NCI-H82 treated with DMSO at 0.1 percent for 48 hours (cell line): Measurements from ENCODE around the gene FMN2.
A peak's percentile ranks its signal among the peaks of the same experiment; 100 is the strongest.

Experiments used
- DNase-seq: peaks from one replicate; lab custom pipeline; 2025; ENCODE audit not compliant: unreplicated experiment; lab: John Stamatoyannopoulos, UW

The FMN2 gene

DNA sequence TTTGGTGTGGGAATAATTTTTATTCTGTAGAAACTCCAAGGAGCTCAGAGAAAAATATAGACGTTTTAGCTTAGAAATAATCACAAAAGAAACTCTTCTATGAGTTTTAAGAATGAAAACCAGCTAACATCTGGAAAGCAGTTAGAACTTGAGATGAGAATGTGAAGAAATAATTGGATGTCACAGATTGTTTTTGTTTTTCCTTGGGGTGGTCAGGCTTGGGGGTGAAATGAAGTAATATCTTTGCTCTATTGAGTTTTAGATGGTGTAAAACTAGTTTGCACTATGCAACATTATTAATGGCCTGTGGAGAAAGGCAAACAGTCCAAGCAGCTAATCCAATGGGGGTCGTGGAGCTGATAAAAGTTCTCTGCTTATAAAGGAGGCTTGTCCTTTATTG, 101.2 kb downstream of the FMN2 start:
- no peak for DNase-seq

DNA sequence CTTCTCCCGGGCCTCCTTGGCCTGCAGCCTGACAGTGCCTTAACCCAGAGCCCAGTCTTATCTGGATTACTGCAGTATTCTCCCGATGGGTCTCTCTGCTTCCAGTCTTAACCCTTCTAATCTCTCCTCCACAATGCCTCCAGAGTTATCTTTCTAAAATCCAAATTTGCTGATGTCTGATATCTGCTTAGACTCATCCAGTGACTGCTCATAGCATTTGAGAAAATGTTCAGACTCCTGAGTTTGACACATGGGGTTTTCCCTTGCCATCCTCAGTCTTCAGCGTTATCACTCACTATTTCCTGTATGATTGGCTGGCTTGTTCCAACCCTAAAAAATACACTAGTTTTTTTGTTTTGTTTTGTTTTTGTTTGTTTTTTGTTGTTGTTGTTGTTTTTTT, 102.0 kb downstream of the FMN2 start:
- no peak for DNase-seq

DNA sequence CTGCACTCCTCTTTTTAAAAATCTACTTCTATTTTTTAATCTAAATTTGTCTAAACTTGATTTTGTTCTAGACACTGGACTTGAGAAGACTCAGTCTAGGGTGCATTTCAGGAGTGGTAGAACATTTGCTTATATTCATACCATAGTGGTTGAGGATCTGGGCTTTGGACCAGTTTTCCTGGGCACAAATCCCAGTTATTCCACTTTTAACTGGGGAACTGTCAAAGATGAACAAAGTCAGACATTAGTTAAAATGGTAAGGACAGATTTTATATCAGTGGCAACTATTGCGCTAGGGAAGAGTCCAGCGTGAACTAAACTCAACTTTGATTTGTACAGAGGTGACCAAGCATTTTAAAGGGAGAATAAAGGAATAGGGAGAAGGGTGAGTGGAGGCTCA, 102.4 kb downstream of the FMN2 start:
- no peak for DNase-seq

DNA sequence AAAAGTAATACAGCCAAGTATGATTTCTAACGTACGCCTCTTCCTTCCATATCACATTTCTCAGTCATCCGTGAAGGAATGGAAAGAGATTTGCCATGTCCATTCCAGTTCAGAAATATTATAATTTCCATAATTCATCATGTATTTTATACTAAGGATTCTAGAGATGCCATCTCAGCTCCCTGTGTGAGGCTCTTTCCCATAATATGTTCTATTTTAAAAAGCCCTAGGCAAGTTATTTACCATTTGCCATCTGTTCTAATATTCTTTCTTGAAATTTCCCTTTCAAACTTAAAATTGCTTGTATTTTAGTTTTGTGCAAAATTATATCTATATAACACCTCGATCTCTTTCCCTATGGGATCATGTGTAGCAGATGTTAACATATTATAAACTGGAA, 106.7 kb downstream of the FMN2 start:
- no peak for DNase-seq

DNA sequence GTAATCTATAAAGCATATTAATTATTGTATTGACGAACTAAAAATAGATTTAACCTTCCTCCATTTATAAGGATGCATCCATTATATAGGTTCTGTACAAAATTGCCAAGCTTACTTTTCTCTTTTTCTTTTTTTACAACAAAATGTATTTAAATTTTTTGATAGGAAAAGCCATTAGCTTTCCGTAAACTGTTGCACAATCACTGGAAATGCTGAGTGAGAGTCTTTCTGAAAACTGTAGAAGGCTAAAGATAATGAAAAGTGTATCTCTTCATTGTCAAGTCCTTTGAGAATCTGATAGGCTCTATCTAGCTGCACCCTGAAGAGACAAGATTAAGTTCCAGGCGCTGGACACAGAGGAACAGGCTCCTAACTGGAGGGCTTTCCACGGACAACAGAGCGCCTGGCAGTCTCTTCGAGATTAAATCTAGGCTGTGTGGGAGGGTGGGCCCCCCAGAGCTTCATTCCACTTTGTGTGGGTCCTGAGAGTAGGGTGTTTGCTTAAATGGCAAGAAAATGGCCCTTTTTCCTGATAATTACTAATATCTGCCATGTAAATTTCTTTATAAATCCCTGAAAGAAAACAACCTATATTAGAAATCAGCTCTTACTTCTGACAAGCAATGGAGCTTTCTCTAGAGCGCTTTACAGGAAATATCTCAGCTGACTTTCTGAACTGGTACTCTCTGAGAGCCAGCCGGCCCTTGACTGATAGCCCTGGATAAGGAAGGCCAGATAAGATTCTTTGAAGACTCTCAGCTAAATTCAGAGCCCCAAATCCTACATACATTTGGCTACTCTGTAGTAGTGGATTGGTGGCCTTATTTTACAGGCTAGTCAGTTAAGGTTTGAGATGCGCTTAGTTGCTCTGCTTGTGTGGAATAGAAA, 108.3 kb downstream of the FMN2 start:
- no peak for DNase-seq

DNA sequence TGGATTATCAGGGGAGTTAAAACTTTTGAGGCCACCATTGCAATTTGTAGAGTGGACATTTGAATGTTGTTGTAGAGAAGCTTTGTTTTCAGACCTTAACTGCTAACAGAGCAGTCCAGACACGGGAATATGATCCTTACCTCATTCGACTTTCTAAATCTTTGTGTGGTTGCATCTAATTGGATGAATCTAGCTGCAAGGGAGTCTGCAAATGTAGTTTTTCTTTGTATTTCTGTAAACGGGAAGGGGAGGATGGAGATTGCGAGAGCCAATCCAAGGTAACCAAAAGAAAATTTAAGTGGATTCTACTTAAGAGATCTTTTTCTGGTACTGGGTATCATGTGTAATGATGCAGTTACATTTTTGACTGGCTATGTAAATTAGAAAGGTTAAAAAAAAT, 110.2 kb downstream of the FMN2 start:
- DNase-seq = no peak

DNA sequence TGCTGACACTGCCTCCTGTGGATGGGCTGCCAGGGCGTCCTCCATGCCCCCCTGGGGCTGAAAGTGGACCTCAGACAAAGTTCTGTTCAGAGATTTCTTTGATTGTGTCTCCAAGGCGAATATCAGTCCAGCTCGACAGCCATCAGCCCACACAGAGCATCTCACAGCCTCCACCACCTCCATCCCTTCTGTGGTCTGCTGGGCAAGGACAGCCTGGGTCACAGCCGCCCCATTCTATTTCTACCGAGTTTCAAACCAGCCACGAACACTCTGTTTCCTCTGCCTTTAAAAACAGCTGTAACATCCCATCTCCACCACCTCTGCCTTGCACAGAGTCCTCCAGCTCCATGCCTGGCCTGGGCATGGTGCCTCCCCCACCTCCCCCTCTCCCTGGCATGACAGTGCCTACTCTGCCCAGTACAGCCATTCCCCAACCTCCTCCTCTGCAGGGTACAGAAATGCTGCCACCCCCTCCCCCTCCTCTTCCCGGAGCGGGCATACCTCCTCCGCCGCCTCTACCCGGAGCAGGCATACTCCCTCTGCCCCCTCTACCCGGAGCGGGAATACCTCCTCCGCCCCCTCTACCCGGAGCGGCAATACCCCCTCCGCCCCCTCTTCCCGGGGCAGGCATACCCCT, 115.5 kb downstream of the FMN2 start:
- no peak for DNase-seq

DNA sequence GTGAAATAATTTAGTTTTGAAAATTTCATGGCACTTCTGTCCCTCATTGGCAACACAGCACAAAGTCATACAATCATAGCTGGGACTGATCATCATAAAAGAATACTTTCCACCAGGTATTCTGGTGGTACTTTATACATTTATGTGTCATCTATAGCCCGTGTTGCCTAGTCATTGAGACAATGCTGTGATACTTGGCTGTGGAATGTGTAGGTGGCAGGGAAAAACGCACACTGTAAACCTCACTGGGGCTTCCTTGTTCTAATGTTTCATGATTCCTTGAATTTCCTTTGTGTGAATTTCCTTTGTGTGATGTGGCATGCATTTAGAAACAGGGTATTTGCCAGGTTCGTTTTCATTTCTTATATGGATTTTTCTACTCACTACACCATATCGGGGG, 118.3 kb downstream of the FMN2 start:
- DNase-seq = no peak

DNA sequence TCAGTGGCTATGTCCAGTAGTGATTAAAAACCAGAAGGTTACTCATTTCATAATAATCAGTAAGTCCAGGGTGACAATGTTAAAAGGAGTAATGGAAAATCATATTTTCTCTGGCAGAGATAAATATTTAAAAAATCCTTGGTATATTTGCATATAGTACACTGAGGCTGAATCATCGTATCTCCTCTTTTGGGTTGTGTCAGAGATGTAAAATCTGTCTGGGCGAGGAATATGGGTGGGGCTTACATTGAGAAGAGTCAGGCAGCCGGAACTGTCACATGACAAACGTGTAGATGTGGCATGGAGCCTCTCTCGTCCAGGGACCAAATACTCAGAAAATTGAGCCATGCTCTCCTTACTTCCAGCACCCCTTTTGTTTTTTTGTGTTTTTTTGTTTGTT, 120.9 kb downstream of the FMN2 start:
- DNase-seq = no peak

DNA sequence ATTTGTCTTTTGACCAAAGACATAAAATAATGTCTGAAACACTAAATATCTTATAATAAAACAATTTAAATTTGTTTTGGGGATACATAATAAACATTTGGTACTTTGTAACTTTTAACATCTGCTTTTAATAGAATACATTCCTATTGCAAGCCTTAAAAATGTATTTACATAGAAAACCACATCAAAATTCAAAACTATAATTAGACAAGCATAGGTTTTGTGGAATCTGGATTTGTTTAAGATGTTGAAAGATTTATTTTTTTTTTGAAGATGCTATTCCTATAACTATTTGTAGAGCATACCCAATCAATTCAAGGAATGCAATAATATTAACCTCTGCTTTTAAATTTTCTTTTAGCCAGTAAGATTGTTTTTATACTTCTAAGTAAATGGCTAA, 125.7 kb downstream of the FMN2 start:
- DNase-seq = no peak

DNA sequence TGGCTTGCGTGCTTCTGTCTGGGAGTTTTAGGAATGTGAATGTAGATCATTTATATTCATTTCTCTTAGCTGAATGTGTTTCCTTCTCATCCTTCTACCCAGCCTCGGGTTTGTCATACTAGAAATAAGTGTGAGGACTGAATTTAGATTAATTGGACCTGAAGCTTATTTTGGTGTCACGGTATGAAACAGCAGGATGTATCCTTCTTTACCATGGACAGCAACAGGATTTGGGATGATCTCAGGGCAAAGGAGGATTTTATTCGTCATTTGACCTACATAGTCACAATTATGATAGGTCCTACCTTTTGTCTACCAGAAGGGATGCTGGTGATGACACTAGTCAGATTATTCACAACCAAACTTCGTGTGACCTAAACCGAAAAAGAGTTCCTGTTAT, 127.4 kb downstream of the FMN2 start:
- DNase-seq = no peak

DNA sequence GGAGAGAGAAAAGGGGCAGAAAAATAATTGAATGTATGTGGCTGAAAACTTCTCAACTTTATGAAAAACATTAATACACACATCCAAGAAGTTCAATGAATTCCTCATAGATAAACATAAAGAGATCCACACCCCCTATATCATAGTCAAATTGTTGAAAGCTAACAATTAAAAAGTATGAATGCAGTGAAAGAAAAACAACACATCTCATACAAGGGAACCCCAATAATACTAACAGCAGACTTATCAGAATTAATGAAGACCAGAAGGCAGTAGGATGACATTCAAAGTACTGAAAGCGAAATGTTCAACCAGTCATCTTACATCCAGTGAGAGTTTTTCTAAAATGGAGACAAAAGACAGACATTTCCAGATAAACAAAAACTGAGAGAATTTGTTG, 134.4 kb downstream of the FMN2 start:
- DNase-seq = no peak

DNA sequence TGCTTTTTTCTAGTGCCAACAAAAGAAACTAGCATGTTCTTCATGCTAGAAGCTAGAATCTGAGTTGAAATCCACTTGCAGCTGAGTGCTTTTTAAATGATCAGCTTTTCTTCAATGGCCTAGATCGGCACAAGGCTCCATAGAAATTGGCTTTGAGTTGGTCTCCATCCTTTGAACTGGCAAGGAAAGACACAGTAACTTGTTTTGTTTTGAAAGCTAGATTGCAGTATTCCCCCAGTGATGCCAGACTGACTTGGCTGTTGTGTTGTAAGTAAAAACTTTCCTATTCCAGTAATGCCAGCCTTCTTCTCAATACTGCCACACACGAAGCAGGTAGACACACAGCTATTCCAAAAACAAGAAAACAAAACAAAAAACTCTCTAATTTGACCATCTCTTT, 139.1 kb downstream of the FMN2 start:
- DNase-seq = no peak

DNA sequence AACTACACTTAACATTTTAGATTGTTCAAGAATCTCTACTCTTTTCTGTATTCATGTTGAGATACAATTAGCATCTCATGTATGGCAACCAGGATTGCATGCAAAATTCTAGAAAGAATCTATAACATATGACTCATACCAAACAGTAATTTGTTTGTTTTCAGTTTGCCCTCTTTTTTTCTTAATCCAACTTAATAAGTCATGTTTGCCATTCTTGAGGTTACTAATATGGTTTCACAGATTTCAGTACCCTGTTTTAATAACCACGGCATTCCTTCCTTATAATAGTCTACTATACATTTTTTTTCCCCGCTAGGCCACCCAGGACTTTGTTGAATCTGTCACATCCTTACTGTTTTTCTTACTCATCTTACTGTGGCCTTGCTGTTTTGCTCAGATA, 140.8 kb downstream of the FMN2 start:
- DNase-seq = no peak

DNA sequence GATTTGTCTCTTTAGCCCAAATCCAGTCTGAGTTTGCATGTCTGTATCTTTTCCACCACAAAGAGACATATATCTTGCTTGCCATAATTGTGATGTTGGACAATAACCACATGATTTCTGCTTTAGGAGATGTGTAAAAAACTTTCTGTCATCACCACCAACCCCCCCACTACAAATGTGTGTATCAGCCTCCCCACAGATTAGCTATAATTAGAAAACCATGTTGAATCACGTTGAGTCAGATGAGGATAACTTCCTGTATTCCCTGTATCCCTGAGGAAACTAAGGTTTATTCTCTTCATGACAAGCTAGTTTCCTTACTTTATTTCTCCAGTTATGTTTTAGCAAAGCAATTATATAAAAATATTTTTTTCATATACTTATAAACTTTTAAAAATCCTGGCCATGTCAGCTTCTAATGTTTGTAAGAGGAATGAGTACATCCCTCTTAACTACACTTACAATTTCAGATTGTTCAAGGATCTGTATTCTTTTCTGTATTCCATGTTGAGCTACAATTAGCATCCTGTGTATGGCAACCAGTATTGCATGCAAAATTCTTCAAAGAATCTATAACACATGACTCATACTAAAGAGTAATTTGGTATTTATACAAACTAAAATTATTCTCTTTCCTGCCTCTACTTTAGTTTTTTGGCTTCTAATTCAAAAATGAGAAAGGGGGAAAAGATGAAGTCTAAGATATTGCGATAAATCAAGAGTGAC, 143.0 kb downstream of the FMN2 start:
- no peak for DNase-seq

DNA sequence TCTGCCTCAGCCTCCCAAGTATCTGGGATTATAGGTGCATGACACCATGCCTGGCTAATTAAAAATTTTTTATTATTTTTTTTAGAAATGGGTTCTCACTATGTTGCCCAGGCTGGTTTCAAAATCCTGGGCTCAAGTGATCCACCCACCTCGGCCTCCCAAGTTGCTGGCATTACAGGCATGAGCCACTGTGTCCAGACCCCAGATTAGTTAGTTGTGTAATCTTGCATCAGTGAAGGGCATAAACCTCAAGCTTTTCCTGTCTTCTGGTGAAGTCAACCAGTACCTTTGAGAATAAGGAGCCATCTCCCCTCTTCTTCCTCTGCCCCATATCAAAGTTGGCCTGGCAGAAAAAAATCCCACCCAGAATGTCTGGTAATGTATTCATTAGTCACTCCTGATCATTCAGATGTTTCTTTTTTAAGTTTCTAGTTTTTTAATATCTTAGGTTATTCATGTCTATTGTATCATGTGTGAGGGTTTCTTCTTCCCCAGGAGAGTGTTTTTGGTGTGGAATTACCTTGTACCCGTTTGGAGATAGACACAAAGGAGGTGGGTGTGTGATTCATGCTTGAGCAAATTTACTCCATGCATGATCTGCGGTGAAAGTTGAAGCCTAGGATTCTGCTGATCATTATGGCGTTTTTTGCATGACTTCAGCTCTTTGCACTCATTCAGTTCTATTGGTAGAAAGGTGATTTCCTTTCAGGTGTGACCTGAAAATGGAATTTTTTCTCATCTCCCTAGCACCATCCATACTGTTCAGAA, 144.0 kb downstream of the FMN2 start:
- no peak for DNase-seq

DNA sequence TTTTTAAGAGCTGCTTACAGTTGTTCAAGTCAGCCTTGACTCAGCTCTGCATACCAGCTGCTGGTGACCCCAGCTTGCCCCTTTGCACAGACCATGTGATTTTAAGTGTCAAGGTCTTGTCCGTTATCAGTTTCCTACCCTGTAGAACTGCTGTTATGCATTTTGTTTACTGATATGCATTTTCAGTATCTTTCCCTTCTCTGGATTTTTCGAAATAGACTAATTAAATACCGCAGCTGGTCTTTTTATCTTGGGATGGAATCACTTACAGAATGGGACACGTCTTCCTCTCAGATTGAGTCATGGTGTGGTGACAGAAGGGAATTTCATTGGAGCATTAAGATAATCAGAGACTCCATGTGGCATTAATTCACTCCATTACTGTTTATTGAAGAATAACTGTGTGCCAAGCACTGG, 145.6 kb downstream of the FMN2 start:
- DNase-seq = no peak

DNA sequence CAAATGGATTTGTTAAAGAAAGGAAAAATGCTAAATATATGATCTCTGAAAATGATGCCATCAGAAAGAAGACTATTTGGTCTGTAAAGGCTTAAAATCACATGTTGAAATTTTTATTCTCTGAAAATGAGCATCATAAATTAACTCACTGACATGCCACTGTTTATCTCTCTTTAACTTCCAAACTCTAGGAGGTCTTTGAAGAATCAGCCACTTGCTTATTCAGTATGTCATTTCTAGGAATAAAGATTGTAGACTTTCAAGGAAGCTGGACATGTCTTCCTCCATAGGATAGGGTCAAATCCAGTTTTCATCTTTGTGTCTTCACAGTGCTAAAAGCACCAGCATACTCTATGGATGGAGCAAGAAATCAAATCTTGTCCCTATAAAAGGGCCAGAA, 147.6 kb downstream of the FMN2 start:
- no peak for DNase-seq

DNA sequence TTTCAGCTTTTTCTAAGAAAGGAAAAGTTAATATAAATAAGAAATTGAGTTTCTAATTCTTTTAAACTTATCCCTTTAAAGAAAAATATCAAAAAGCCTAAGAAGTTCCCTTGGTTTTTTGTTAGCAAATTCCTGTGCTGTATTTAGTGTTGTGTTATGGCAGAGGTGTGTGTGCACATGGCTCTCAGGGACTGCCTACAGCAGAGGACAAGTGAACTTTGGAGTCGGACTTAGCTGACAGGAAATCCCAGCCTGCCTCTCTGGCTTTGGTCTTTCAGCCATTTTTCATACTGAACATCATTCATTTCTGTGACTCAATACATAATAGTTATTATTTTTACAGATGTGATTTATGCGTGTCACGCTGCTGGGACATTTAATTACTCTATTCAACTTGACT, 149.6 kb downstream of the FMN2 start:
- DNase-seq = no peak

DNA sequence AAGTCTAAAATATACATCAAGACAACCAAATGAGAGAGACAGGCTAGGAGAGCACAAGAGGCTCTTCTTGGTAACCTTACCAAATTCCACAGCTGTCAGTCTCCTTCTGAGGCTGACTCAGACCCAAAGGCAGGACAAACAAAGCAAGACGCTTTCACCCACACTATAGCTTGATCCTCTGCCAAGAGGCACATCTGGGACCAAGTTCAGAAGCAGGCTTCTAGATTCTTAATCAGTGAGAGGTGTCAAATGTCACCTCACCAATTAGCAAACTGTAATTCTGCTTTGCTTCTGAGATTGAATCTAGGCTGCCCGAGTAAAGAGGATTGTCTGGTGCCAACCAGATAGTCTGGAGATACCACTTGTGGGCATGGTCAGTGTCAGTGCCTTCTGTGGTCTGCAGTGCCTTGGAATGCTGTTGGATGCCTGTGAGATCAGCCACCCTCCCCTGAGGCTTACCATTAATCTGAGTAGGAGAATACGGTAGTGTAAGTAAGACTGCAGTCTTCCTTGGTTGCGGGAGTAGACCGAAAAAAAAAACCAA, 151.0 kb downstream of the FMN2 start:
- peak; percentile 41 for DNase-seq
